H1 (cell line): Measurements from ENCODE around the gene KRT80. TPM values are rescaled to one million over a fixed set of nuclear protein-coding genes. Genes with fewer than 3 reads are reported as not detected.

Experiments used
- HDAC6 ChIP-seq: IDR thresholded peaks from one replicate; pipeline ENCODE4 v1.7.1; 2012; ENCODE audit warnings: low read depth, mild to moderate bottlenecking, inconsistent platforms, low read length, moderate library complexity
- RAD21 ChIP-seq, 2 experiments: IDR thresholded peaks in 1 of 2; conservative IDR thresholded peaks in 1 of 2; 2 replicates each; pipeline ENCODE4 v1.6.1; 2011; ENCODE audit warnings: low read depth in 2 of 2, low read length in 2 of 2, improper control_type of control experiment in 1 of 2, inconsistent platforms in 1 of 2, mild to moderate bottlenecking in 1 of 2, moderate library complexity in 1 of 2
- polyA plus RNA-seq, 7 experiments: library from polyadenylated mRNA; depleted of rRNA in 3 of 7; stranded (reverse) in 5 of 7; unstranded in 2 of 7; fragments of >200 nt in 5 of 7; fragments of 200-250 nt in 2 of 7; gene quantifications; 1 replicate in 5 of 7; 2 replicates in 1 of 7; 4 replicates in 1 of 7; pipeline versions ENCODE4 v1.2.1 to v1.2.3, GENCODE V29; 2011 to 2013; ENCODE audit warnings: missing spikeins in 2 of 7, mixed read lengths in 2 of 7
- total RNA-seq: library from RNA; stranded (reverse); fragmentation: NEBNext Ultra II Directional; extraction: Animal tissue kit (Norgen Biotek cat#: 25700); gene quantifications from 2 replicates; pipeline ENCODE4 v1.2.1, GENCODE V29; 2021

Gene KRT80
- total and polyA plus RNA-seq, 2 of the 8 experiments (the other 6 are each of a cell fraction or from before 2014, with no cell fraction given) = 0.05 TPM; not detected in 1

DNA sequence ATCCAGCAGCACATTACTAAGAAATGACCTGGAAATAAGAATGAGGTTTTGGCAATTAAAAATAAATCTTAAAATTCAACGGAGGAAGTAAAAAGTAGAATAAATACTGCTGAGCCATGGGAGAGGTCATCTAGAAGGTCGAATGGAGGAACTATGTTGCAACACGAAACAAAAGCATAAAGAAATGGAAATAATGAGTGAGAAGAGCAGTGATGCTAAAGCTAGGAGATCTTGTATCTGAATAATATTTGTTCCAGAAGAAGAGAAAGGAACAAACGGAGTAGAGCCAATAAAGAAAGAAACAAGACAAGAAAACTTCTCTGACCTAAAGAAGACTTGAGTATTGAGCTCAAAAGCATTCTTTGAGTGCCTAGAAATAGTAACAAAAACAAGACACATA lies 34.6 kb upstream of the KRT80 start (continued):
- TF ChIP-seq RAD21 (IDR thresholded peaks at IDR 0.05 in 1 of 2, conservative IDR thresholded peaks at IDR 0.05 in 1 of 2; ENCODE audit: low read depth in 2 of 2, low read length in 2 of 2) (no peak), HDAC6 (no peak)
